ENCODE measurements around the gene THSD7B.

THSD7B gene

GRCh38 chr2:137706786-137707613 is 941.7 kb downstream of the THSD7B start:
- Mint-ChIP-seq H3K4me3 (no peak overlapping the region), H3K27me3 (no peaks in the 10 kb centered on the region), H3K9me3 (peaks cover 10 to 11% of the 10 kb centered on the region in 2 donors), H3K36me3 (no peaks in the 10 kb centered on the region), H3K27ac (no peak overlapping the region), H3K4me1 (no peaks in the 10 kb centered on the region)
- DNase-seq (no peak), ATAC-seq (replicated peaks) (no peak)

- no peaks in the 10 kb centered on the region for H3K27me3 Mint-ChIP-seq
- H3K36me3 Mint-ChIP-seq: no peaks in the 10 kb centered on the region
- no peaks in the 10 kb centered on the region for H3K4me1 Mint-ChIP-seq
- H3K27ac Mint-ChIP-seq: no peak overlapping the region
- ATAC-seq (replicated peaks): no peak
- H3K4me3 Mint-ChIP-seq: no peak overlapping the region
- H3K9me3 Mint-ChIP-seq: peaks cover 11 to 15% of the 10 kb centered on the region in 2 donors
- DNase-seq: no peak
Observed at GRCh38 chr2:137708311-137708710, 943.0 kb downstream of the THSD7B start.

- no peak overlapping the region for H3K4me3 Mint-ChIP-seq
- H3K4me1 Mint-ChIP-seq: no peaks in the 10 kb centered on the region
- no peak for ATAC-seq (replicated peaks)
- peaks cover 9 to 11% of the 10 kb centered on the region in 2 donors for H3K9me3 Mint-ChIP-seq
- H3K27me3 Mint-ChIP-seq: no peaks in the 10 kb centered on the region
- no peak for DNase-seq
- no peaks in the 10 kb centered on the region for H3K36me3 Mint-ChIP-seq
- H3K27ac Mint-ChIP-seq: no peak overlapping the region
Observed at GRCh38 chr2:137715731-137716191, 950.4 kb downstream of the THSD7B start.

GRCh38 chr2:137718786-137719185 is 953.4 kb downstream of the THSD7B start:
- Mint-ChIP-seq H3K4me1 (no peaks in the 10 kb centered on the region), H3K9me3 (peaks cover 11 to 13% of the 10 kb centered on the region in 2 donors), H3K36me3 (no peaks in the 10 kb centered on the region), H3K27me3 (peaks cover 0 to under 1% of the 10 kb centered on the region in 2 donors), H3K27ac (no peak overlapping the region), H3K4me3 (no peak overlapping the region)
- no peak for ATAC-seq (replicated peaks)
- DNase-seq: no peak

- no peak overlapping the region for H3K4me3 Mint-ChIP-seq
- H3K9me3 Mint-ChIP-seq: peaks cover 10 to 15% of the 10 kb centered on the region in 2 donors
- no peak overlapping the region for H3K27ac Mint-ChIP-seq
- peaks cover 0 to 3% of the 10 kb centered on the region in 2 donors for H3K27me3 Mint-ChIP-seq
- DNase-seq (no peak), ATAC-seq (replicated peaks) (no peak)
- H3K4me1 Mint-ChIP-seq: no peaks in the 10 kb centered on the region
- H3K36me3 Mint-ChIP-seq: no peaks in the 10 kb centered on the region
Observed at GRCh38 chr2:137721733-137722132, 956.4 kb downstream of the THSD7B start.

GRCh38 chr2:137724912-137725311 is 959.6 kb downstream of the THSD7B start:
- H3K4me1 Mint-ChIP-seq: no peaks in the 10 kb centered on the region
- no peak for DNase-seq
- H3K4me3 Mint-ChIP-seq: no peak overlapping the region
- ATAC-seq (replicated peaks): no peak
- H3K9me3 Mint-ChIP-seq: peaks cover 12 to 15% of the 10 kb centered on the region in 2 donors
- H3K27ac Mint-ChIP-seq: no peak overlapping the region
- peaks cover 0 to 3% of the 10 kb centered on the region in 2 donors for H3K27me3 Mint-ChIP-seq
- no peaks in the 10 kb centered on the region for H3K36me3 Mint-ChIP-seq
